Esophagus muscularis mucosa (tissue), 4 donors: ENCODE data around the gene RGP1. TPM values are rescaled to one million over a fixed set of nuclear protein-coding genes. Genes with fewer than 3 reads are reported as not detected.

Experiments
- DNase-seq: peaks from one replicate; pipeline ENCODE4 v3.0.0-alpha.2; 2017; ENCODE audit errors: extremely low spot score
- H3K27ac ChIP-seq, 4 donors: fragments of 200-600 bp; sonication (generic); replicated peaks in 1 of 4; 1 replicate in 3 of 4; 2 replicates in 1 of 4; pipeline ENCODE4 v1.5.1; 2016 to 2019; ENCODE audit warnings: mild to moderate bottlenecking in 1 of 4
- H3K27me3 ChIP-seq, 4 donors: fragments of 200-600 bp; sonication (generic); one replicate each; pipeline versions ENCODE4 v1.5.1 to v1.6.0; 2016 to 2019
- H3K36me3 ChIP-seq, 4 donors: fragments of 200-600 bp; sonication (generic); one replicate each; pipeline ENCODE4 v1.5.1; 2016 to 2019
- H3K4me1 ChIP-seq, 4 donors: fragments of 200-600 bp; sonication (generic); one replicate each; pipeline ENCODE4 v1.5.1; 2016 to 2019
- H3K4me3 ChIP-seq, 4 donors: fragments of 200-600 bp; sonication (generic); 1 replicate in 2 of 4; 2 replicates in 2 of 4; pipeline ENCODE4 v1.5.1; 2016 to 2019; ENCODE audit warnings: mild to moderate bottlenecking in 4 of 4, moderate library complexity in 1 of 4
- H3K9me3 ChIP-seq, 4 donors: fragments of 200-600 bp; sonication (generic); 1 replicate in 3 of 4; 2 replicates in 1 of 4; pipeline ENCODE4 v1.5.1; 2016 to 2019
- CTCF ChIP-seq, 3 experiments: fragments of 200-600 bp in 2 of 3; fragments of 450-650 bp in 1 of 3; sonication (generic) in 2 of 3; IDR thresholded peaks; one replicate each; pipeline ENCODE4 v1.5.1; 2017 to 2019; ENCODE audit warnings: antibody characterized with exemption in 3 of 3, mild to moderate bottlenecking in 2 of 3, moderate library complexity in 1 of 3
- EP300 ChIP-seq: sonication (generic); formaldehyde crosslinking; IDR thresholded peaks from one replicate; pipeline ENCODE4 v1.6.1; 2017; ENCODE audit warnings: antibody characterized with exemption
- POLR2A ChIP-seq: fragments of 450-650 bp; IDR thresholded peaks from one replicate; pipeline ENCODE4 v1.6.1; 2017; ENCODE audit warnings: antibody characterized with exemption, moderate library complexity, mild to moderate bottlenecking, low read depth
- POLR2AphosphoS5 ChIP-seq, 2 donors: sonication (generic); formaldehyde crosslinking; IDR thresholded peaks; one replicate each; pipeline ENCODE4 v1.6.1; 2017; ENCODE audit warnings: antibody characterized with exemption in 2 of 2
- WGBS: methylation state at CpG from one replicate; pipeline ENCODE4 v1.1.5; 2018; 5-methylcytosine and 5-hydroxymethylcytosine counted together
- intact Hi-C: fragments of 100-400 bp; cut with DNase I; formaldehyde crosslinking; loops from one replicate; pipeline ENCODE4 v1.15.1; 2023
- total RNA-seq, 4 donors: library from RNA; depleted of rRNA; stranded (reverse); fragments of >200 nt; gene quantifications; one replicate each; pipeline versions ENCODE4 v1.1.0 to v1.2.1, GENCODE V29; 2016

The RGP1 gene
- total RNA-seq, 4 donors from 2014 or later: 22.0 to 31.8 (median 26.8) TPM

GRCh38 chr9:35797311-35798109 lies 48.4 kb downstream of the RGP1 start:
- TF ChIP-seq EP300: no peak
- no peak for TF ChIP-seq POLR2A
- no peak for TF ChIP-seq CTCF (IDR thresholded peaks at IDR 0.05)
- TF ChIP-seq POLR2AphosphoS5 (IDR thresholded peaks at IDR 0.05): no peak
- no peak overlapping the region for H3K4me3 ChIP-seq
- intact Hi-C loops: no loop called here
- no peaks in the 10 kb centered on the region for H3K27me3 ChIP-seq
- no peak overlapping the region for H3K27ac ChIP-seq
- H3K4me1 ChIP-seq: peaks cover 16 to 42% (median 35%) of the 10 kb centered on the region in 4 donors
- peaks cover 11 to 37% (median 30%) of the 10 kb centered on the region in 4 donors for H3K36me3 ChIP-seq
- DNase-seq: no peak
- no peaks in the 10 kb centered on the region for H3K9me3 ChIP-seq
- 92% methylated on average over 6 of the region's 6 CpGs for WGBS

- intact Hi-C loops: no loop called here
- TF ChIP-seq POLR2AphosphoS5 (IDR thresholded peaks at IDR 0.05): no peak
- no peak for TF ChIP-seq POLR2A
- TF ChIP-seq EP300: no peak
- H3K36me3 ChIP-seq: peaks cover 15 to 48% (median 37%) of the 10 kb centered on the region in 4 donors
- H3K27ac ChIP-seq: no peak overlapping the region
- no peak overlapping the region for H3K4me3 ChIP-seq
- 90% methylated on average over 4 of the region's 4 CpGs for WGBS
- H3K9me3 ChIP-seq: no peaks in the 10 kb centered on the region
- no peak for DNase-seq
- peaks cover 3 to 29% (median 22%) of the 10 kb centered on the region in 4 donors for H3K4me1 ChIP-seq
- no peaks in the 10 kb centered on the region for H3K27me3 ChIP-seq
Measured at GRCh38 chr9:35798658-35799374, 49.7 kb downstream of the RGP1 start.

- DNase-seq: no peak
- Histone ChIP-seq H3K36me3 (peaks cover 15 to 62% (median 45%) of the 10 kb centered on the region in 4 donors), H3K27ac (no peak overlapping the region), H3K27me3 (no peaks in the 10 kb centered on the region), H3K4me3 (no peak overlapping the region), H3K4me1 (peaks cover 0 to 12% (median 5%) of the 10 kb centered on the region in 4 donors), H3K9me3 (no peaks in the 10 kb centered on the region)
- intact Hi-C loops: no loop called here
- WGBS: 88% methylated on average over 7 of the region's 7 CpGs
- TF ChIP-seq POLR2AphosphoS5 (IDR thresholded peaks at IDR 0.05): no peak
- no peak for TF ChIP-seq EP300
- TF ChIP-seq POLR2A: no peak
- TF ChIP-seq CTCF (IDR thresholded peaks at IDR 0.05): no peak
Measured at GRCh38 chr9:35800530-35800929, 51.4 kb downstream of the RGP1 start.

GRCh38 chr9:35801328-35802128 lies 52.4 kb downstream of the RGP1 start:
- DNase-seq: no peak
- 96% methylated on average over 10 of the region's 13 CpGs for WGBS
- H3K4me1 ChIP-seq: peaks cover 0 to 2% (median 0%) of the 10 kb centered on the region in 4 donors
- intact Hi-C loops: no loop called here
- H3K27me3 ChIP-seq: no peaks in the 10 kb centered on the region
- H3K27ac ChIP-seq: no peak overlapping the region
- TF ChIP-seq EP300 (no peak), POLR2A (no peak), CTCF (IDR thresholded peaks at IDR 0.05) (no peak), POLR2AphosphoS5 (IDR thresholded peaks at IDR 0.05) (no peak)
- H3K36me3 ChIP-seq: peaks cover 25 to 72% (median 55%) of the 10 kb centered on the region in 4 donors
- no peak overlapping the region for H3K4me3 ChIP-seq
- H3K9me3 ChIP-seq: no peaks in the 10 kb centered on the region
